22Rv1 (cell line): ENCODE measurements around the gene IGFBP7.

Experiments used
- ZFX ChIP-seq: fragments of 450-650 bp; IDR thresholded peaks from 2 replicates; pipeline ENCODE4 v1.6.1; 2017; ENCODE audit warnings: antibody characterized with exemption, borderline replicate concordance
- TF ChIP-seq, protein P1 (sequence below): fragments of 450-650 bp; IDR thresholded peaks from 2 replicates; pipeline ENCODE4 v1.5.1; 2017; ENCODE audit warnings: mild to moderate bottlenecking

DNA sequence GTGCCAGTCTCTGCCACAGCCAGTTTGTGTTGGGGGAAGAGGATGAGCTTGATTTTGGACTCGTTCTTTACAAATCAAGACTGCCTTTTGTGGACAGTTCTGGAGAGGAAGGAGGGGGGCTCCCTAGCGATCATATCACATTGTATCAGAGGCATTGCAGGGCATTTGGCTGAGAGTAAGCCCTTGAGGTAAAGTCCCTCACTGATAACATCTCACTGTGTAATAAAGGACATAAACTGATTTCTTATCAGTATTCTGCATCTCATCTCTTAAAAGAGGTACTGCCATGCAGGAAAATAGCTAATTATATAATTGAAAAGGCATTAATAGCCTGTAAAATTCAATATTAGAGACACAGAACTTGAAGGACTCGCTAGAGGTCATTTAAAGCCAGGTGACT lies 6.1 kb upstream of the IGFBP7 start:
- TF ChIP-seq, protein P1, sequence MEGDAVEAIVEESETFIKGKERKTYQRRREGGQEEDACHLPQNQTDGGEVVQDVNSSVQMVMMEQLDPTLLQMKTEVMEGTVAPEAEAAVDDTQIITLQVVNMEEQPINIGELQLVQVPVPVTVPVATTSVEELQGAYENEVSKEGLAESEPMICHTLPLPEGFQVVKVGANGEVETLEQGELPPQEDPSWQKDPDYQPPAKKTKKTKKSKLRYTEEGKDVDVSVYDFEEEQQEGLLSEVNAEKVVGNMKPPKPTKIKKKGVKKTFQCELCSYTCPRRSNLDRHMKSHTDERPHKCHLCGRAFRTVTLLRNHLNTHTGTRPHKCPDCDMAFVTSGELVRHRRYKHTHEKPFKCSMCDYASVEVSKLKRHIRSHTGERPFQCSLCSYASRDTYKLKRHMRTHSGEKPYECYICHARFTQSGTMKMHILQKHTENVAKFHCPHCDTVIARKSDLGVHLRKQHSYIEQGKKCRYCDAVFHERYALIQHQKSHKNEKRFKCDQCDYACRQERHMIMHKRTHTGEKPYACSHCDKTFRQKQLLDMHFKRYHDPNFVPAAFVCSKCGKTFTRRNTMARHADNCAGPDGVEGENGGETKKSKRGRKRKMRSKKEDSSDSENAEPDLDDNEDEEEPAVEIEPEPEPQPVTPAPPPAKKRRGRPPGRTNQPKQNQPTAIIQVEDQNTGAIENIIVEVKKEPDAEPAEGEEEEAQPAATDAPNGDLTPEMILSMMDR = no peak
- no peak for TF ChIP-seq ZFX
